ENCODE results near the gene CHAD.

Gene CHAD

DNA sequence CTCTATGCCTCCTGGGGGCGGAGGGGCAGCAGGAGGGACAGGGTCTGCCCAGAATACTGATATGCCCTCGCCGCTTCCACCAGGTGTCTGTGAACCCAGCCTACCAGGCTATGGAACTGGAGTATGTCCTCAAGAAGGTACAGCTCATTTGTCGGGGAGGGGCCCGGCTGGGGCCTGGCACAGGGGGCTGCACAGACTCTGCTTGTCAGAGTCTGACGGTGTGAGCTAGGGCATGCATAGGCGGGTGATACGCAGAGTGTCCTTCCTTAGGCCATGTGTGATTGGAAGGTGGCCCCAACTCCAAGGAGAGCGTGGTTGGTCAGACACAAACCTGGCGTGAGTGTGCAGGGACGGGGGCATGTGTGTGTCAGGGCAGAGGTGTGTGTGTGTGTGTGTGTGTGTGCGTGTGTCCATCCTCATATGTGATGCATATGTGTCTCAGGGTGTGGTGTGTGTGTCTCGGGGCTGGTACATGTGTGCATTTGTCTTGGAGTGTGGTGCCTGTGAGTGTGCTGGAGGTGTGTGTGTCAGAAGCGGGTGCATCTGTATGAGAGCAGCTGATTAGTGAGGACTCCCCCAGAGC is 7.0 kb downstream of the CHAD start:
- TF ChIP-seq GATA3 (IDR thresholded peaks at IDR 0.05; ENCODE audit: low read depth, low read length), result no peak

DNA sequence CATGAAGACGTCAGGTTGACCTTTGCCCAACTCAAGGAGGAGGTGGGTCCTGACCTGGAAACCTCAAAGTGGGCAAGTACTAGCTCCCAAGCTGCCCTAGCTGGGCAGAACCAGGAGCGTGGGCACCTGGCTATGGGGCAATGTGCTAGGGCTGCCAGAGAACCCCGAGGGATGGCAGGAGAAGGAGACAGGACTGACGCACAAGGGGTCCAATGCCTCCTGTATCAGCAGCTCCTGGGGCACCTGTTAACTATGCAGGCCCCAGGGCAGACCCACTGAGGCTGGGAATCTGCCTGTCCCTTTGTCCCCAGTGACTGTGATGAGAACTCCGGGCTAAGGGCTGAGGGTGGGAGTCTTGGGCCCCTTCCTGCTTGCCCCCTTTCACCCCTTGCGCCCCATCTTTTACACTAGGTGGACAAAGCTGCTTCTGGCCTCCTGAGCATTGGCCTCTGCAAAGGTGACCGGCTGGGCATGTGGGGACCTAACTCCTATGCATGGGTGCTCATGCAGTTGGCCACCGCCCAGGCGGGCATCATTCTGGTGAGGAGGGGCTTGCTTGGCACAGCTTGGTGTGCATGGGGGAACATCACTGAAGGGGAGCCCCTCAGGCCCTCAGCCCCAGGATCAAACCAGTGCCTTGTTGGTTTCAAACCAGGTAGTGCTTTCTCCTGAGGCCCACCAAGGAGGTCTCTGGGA is 7.7 kb downstream of the CHAD start:
- TF ChIP-seq GATA3 (IDR thresholded peaks at IDR 0.05; ENCODE audit: low read depth, low read length), result no peak
- TF ChIP-seq GATA2 (IDR thresholded peaks at IDR 0.05; ENCODE audit: low read depth, low read length), result no peak

DNA sequence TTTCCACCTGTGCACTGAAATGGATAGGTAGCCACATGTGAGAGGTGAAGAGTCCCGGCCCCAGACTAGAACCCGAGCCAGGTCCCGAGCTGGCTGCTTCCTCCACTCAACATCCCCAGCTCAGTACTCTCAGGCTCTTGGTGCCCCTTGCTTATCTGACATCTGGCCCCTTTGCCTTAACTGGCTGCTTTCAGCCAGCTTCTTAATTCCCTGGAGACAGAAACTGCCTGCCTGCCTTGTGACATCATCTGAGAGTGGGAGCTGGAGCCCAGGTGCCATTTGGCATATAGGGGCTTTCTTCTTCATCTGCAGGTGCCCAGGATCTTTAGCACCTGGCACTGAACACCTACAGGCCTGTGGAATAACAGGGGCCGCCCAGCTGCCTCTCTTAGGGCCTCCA is 8.9 kb downstream of the CHAD start:
- TF ChIP-seq GATA2 (IDR thresholded peaks at IDR 0.05; ENCODE audit: low read depth, low read length) (no peak), GATA3 (IDR thresholded peaks at IDR 0.05; ENCODE audit: low read depth, low read length) (no peak)

DNA sequence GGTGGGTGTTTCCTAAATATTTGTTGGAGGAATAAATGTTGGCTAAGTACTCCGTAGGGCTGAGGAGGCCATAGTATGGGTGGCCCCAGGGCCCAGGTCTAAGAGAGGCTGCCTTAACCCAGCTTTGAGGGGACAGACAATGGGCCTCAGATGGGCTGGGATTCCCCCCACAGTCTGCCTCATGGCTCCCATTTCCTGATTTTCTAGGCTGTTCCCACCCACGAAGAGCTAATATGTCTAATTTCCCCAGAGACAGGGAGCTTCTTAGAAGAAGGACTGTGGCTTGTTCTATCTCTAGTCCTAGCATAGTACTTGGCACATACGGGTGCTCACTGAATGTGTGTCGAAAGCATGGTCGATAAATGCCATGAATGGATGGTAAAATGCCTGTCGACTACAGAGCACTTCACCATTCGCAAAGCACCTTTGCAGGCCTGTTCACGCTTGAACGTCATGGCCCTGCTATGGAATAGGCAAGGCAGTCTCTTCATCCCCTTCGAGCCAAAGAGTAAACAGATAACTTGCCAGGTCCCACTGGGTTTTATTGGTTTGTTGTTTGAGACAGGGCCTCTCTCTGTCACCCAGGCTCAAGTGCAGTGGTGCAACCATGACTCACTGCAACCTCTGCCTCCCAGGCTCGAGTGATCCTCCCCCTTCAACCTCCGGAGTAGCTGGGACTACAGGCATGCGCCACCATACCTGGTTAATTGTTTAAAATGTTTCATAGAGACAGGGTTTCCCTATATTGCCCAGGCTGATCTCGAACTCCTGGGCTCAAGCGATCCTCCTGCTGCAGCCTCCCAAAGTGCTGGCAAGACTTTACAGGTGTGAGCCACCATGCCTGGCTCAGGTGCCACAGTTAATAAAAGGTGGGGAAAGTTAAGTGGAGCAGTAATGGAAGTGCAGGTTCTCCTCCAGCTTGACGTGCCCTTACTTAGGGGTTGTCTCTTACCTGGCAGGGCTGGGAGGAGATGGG is 9.7 kb downstream of the CHAD start:
- no peak for TF ChIP-seq GATA3 (IDR thresholded peaks at IDR 0.05; ENCODE audit: low read depth, low read length)
- TF ChIP-seq GATA2 (IDR thresholded peaks at IDR 0.05; ENCODE audit: low read depth, low read length), result no peak

DNA sequence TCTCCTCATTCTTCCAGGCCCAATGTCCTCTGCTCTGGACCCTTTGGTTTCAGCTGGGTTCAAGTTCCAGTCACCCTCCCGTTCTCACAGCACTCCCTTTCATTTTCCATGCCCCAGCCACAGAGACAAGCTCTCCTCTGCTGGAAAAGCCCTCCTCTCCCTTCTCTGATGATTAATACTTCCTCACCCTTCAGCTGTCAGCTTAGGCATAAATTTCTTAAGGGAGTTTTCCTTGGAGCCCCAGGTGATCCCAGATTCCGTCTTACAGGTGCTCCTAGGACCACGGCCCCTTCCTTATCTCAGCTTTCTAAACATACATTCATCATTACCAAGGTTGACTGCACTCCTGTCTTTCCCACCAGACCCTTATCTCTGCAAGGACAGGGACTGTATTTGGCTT is 10.4 kb downstream of the CHAD start:
- TF ChIP-seq GATA3 (IDR thresholded peaks at IDR 0.05; ENCODE audit: low read depth, low read length) (no peak), GATA2 (IDR thresholded peaks at IDR 0.05; ENCODE audit: low read depth, low read length) (no peak)

DNA sequence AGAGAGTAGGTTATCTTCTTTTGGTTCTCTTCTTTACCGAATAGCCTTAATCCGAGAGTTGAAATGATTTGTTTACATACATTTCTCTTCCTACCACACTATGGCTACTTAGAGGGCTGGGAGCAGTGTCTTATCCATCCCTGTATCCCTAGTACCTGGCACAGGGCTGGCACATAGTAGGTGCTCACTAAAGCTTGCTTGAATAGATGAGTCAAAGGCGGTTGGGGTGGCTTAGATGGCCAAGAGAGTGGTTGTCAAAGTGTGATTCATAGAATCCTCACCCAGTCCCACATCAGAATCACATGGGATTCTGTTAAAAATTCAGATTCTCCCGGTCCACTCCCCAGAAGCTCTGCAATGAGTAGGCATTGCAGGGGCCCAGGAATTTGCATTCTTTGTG is 11.1 kb downstream of the CHAD start:
- no peak for TF ChIP-seq GATA2 (IDR thresholded peaks at IDR 0.05; ENCODE audit: low read depth, low read length)
- TF ChIP-seq GATA3 (IDR thresholded peaks at IDR 0.05; ENCODE audit: low read depth, low read length), result no peak

DNA sequence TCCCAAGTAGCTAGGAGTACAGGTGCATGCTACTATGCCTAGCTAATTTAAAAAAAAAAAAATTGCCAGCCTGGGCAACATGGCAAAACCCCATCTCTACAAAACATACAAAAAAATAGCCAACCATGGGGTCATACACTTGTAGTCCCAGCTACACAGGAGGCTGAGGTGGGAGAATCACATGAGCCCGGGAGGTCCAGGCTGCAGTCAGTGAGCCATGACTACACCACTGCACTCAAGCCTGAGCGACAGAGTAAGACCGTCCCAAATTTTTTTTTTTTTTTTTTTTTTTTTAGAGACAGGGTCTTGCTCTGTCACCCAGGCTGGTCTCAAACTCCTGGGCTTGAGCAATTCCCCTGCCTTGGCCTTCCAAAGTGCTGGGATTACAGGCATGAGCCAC is 14.8 kb downstream of the CHAD start:
- TF ChIP-seq GATA3 (IDR thresholded peaks at IDR 0.05; ENCODE audit: low read depth, low read length), result no peak
- no peak for TF ChIP-seq GATA2 (IDR thresholded peaks at IDR 0.05; ENCODE audit: low read depth, low read length)

DNA sequence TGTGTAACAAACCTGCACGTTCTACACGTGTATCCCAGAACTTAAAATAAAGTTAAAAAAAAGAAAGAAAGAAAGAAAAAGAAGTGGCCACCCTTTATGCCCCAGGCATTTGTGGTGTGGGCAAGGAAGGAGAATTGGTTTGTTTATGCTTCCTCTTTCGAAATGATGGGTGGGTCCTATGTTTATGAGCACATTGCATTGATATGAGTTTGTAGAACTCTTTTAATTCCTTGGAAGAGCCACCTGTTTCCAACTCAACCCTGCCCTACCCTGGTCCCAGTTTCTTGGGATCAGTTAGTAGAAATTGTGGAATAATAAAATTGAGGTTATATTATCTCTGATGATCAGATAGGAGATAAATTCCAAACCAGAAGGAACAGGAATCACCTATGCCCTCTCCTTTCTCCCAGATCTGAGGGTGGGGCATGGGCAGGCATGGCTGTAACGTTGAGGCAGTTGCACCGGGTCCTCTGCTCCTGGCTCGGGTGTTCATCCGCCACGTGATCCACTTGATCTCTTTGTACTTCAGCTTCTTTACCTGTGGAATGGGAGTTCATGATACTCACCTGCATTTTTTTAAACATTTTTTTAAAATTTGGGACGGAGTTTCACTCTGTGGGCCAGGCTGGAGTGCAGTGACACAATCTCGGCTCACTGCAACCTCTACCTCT is 15.9 kb downstream of the CHAD start:
- TF ChIP-seq GATA2 (IDR thresholded peaks at IDR 0.05; ENCODE audit: low read depth, low read length), result no peak
- no peak for TF ChIP-seq GATA3 (IDR thresholded peaks at IDR 0.05; ENCODE audit: low read depth, low read length)

DNA sequence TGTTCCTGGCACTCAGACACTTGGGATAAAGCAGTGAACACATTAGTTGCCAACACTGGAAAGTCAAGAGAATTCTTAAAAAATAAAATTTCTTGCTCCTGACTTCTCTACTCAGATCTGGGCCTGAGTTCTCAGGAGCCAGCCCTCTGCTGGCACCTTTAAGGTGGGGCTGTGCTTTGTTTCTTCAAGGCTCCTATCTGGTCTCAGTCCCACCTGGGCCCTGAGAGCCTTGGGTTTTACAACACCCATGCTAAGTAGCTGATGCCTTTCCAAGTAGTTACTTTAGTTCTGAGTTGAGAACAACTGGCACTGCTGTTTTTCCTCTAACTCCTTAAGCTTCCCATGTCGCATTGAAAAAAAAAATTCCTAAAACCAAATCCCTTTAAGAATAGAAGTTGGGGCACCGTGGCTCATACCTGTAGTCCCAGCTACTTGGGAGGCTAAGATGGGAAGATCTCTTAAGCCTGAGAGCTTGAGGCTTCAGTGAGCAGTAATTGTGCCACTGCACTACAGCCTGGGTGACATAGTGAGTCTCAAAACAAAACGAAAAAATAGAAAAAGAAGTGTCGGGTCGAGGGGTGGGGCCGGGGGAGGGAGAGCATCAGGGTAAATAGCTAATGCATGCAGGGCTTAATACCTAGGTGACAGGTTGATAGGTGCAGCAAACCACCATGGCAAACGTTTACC is 16.6 kb downstream of the CHAD start:
- no peak for TF ChIP-seq GATA2 (IDR thresholded peaks at IDR 0.05; ENCODE audit: low read depth, low read length)
- TF ChIP-seq GATA3 (IDR thresholded peaks at IDR 0.05; ENCODE audit: low read depth, low read length), result no peak

DNA sequence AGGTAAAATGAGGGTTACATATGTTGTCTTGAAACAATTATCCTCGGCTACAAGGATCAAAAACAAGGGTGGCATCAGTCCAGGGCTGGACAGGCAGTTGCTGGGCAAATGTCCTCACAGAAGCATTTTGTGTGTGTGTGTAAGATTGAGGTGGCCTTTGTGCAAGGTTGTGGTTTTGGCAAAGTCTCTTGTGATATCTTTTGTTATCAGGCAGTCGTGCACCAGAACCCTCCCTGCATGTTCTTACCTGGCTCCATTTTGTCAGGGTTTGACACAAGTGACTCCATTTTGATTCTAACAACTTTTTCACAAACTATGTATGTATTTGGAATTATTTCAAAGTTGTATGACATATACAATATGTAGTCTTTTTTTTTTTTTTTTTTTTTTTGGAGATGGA is 20.0 kb downstream of the CHAD start:
- TF ChIP-seq GATA3 (IDR thresholded peaks at IDR 0.05; ENCODE audit: low read depth, low read length) (no peak), GATA2 (IDR thresholded peaks at IDR 0.05; ENCODE audit: low read depth, low read length) (no peak)

DNA sequence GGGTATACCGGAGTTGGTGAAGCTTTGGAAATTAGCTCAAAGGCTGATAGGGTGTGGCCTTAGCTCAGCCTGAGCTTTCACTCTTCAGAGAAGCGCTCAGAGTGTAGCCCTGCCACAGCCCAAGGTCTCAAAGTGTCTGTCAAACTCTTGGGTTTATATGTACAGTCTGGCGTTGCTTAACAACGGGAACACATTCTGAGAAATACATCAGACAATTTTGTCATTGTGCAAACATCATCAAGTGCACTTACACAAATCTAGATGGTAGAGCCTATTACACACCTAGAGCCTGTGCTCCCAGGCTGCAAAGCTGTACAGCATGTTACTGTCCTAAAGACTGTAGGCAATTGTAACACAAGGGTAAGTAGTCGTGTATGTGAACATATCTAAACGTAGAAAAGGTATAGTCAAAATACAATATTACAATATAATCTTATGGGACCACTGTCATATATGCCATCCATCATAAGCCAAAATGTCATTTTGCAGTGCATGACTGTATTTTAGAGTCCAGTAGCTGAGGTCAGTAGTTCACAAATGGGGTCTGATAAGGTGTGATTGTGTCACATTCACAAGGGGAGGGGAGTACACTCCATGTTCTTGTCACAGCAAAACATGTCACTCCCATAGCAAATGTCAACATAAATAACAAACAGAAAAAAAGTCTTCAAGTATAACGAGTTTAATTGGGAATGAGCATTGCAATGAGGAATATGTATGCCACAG is 20.6 kb downstream of the CHAD start:
- TF ChIP-seq GATA2 (IDR thresholded peaks at IDR 0.05; ENCODE audit: low read depth, low read length) (no peak), GATA3 (IDR thresholded peaks at IDR 0.05; ENCODE audit: low read depth, low read length) (no peak)

DNA sequence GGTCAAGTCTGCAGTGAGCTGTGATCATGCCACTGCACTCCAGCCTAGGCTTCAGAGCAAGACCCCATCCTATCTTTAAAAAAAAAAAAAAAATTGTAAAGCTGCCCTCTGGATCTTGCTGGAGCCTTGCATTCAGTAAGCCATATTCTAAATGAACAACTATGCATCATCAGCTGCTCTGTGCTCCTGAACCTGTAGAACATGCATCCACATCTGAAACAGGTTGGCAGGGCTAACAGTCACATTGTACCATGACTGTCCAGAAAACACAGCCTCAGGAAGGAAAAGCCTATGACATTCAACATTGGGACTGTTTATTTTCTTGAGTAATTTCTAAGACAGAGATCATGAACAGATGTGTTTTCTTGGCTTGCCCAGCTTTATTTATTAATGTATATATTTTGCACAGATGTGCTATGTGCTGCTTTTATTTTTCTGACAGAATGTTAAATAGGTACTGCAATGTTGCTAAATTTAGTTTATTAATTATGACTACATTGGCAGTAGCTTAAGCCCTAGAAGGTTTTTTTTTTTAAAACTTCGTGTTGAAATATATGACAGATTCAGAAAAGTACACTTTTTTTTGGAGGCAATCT is 22.9 kb downstream of the CHAD start:
- TF ChIP-seq GATA2 (IDR thresholded peaks at IDR 0.05; ENCODE audit: low read depth, low read length) (no peak), GATA3 (IDR thresholded peaks at IDR 0.05; ENCODE audit: low read depth, low read length) (no peak)

All from SH-SY5Y (cell line).